Stimulated activated naive B cell treated with anti-CD40 and anti-IgM and Interleukin-4, amounts not matched to agents 10 μg/mL and 1 μg/mL and 100 μg/mL, for 72 hours (primary cell): ENCODE data around the gene CALCR.
"Not testable (repeated sequence)": the region's sequence is repeated elsewhere in the genome, so short reads cannot be mapped to it uniquely, and the experiment has no call there.

Experiments used
- ATAC-seq, 2 donors: fragments of 150-1000 bp; cut with Tn5 transposase; replicated peaks; 2 replicates each; pipeline ENCODE4 v1.10.0; 2021; ENCODE audit warnings: moderate library complexity in 1 of 2
- DNase-seq: peaks from one replicate; pipeline ENCODE4 v3.0.0; 2021
- H3K27ac Mint-ChIP-seq: one replicate; pipeline ENCODE4 v1.8.0; 2022; ENCODE audit warnings: mild to moderate bottlenecking, mixed read lengths
- H3K27me3 Mint-ChIP-seq, 2 donors: one replicate each; pipeline ENCODE4 v1.8.0; 2022; ENCODE audit warnings: mixed read lengths in 2 of 2
- H3K36me3 Mint-ChIP-seq, 2 donors: one replicate each; pipeline ENCODE4 v1.8.0; 2022; ENCODE audit warnings: mixed read lengths in 2 of 2, mild to moderate bottlenecking in 1 of 2
- H3K4me1 Mint-ChIP-seq, 2 donors: one replicate each; pipeline ENCODE4 v1.8.0; 2022; ENCODE audit warnings: mixed read lengths in 2 of 2, mild to moderate bottlenecking in 1 of 2
- H3K4me3 Mint-ChIP-seq, 2 donors: one replicate each; pipeline ENCODE4 v1.8.0; 2022; ENCODE audit warnings: mild to moderate bottlenecking in 2 of 2, mixed read lengths in 2 of 2, moderate library complexity in 1 of 2
- H3K9me3 Mint-ChIP-seq, 2 donors: one replicate each; pipeline ENCODE4 v1.8.0; 2022; ENCODE audit warnings: mixed read lengths in 2 of 2, mild to moderate bottlenecking in 1 of 2

Gene CALCR

DNA sequence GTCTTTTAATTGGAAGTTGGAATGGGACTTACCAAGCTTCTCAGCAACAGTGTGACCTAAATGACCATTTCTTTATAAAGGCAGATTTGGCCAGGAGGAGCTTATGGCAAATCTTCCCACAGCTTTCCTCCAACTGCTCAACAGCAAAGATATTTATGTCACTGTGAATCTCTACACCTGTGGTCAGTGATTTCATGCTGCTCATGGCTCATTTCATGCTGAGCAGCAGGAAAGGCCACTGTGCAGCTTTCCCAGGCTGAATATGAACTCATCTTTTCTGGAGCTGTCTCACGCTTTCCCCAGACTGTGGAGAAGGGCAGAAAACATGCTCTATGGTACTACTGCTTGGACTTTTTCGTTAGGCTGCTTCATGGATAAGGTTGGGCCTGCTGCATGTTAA, 29.8 kb downstream of the CALCR start:
- no peaks in the 10 kb centered on the region for H3K9me3 Mint-ChIP-seq
- H3K36me3 Mint-ChIP-seq, result no peaks in the 10 kb centered on the region
- DNase-seq, result no peak
- no peaks in the 10 kb centered on the region for H3K4me1 Mint-ChIP-seq
- ATAC-seq, result no peak
- peaks cover 0 to 4% of the 10 kb centered on the region in 2 donors for H3K27me3 Mint-ChIP-seq
- no peak overlapping the region for H3K4me3 Mint-ChIP-seq
- no peak overlapping the region for H3K27ac Mint-ChIP-seq

DNA sequence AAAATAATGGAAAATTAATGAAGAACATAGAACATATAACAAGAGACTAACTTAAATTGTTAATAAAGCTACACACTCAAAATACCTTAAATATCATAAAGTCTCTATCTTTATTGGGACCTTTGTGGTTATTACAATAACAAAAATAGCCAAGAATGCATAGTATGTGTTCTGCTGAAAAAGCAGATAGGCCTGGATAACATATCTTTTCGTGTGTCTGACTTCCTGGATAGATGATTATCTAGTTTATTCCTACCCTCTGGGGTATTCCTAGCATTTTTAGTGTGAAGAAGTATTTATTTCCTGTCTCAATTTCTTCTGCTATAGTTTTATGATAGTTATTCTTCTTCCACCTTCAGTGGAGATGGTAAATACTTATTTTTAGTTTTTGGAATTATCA, 36.5 kb downstream of the CALCR start:
- Mint-ChIP-seq H3K27ac (no peak overlapping the region), H3K9me3 (no peaks in the 10 kb centered on the region), H3K4me1 (no peaks in the 10 kb centered on the region), H3K36me3 (no peaks in the 10 kb centered on the region), H3K27me3 (no peaks in the 10 kb centered on the region), H3K4me3 (no peak overlapping the region)
- ATAC-seq (no peak), DNase-seq (no peak)

DNA sequence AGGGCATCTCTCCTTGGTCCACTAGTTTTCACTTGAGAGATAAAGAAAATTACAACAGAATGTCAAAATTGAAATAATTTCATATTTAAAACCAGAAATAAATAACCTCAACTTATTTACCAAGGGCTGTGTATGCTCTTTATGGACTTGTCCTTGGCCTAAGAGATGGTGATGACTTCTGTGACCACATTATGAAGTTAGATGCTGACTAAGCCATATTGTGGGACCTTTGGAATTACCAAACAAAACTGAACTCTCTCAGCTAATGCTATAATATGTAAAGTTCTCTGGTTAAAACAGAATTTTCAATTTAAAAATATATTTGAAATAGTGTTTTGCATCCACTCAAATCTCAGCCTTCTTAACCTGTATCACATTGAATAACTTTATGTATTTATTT, 38.9 kb downstream of the CALCR start:
- Mint-ChIP-seq H3K36me3 (no peaks in the 10 kb centered on the region), H3K27me3 (no peaks in the 10 kb centered on the region)

DNA sequence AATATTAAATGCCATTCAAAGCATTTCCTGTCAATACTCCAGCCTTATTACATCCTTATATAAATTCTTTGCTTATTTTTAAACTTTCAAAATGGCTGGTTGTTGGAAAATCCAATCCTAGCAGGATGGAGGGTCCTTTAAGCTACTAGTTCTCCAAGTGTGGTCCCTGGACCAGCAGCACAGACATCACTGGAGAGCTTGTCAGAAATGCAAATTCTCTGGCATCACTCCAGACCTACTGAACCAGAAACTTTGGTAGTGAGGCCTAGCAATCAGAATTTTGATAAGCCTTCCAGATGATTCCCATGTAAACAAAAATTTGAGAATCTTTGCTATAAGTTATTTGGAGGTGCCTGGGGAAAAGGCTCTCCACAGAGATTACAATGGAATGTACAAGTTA, 43.8 kb downstream of the CALCR start:
- H3K9me3 Mint-ChIP-seq, result no peaks in the 10 kb centered on the region
- DNase-seq (no peak), ATAC-seq (no peak)
- no peak overlapping the region for H3K4me3 Mint-ChIP-seq
- no peaks in the 10 kb centered on the region for H3K27me3 Mint-ChIP-seq
- H3K36me3 Mint-ChIP-seq, result no peaks in the 10 kb centered on the region
- H3K4me1 Mint-ChIP-seq, result no peaks in the 10 kb centered on the region
- H3K27ac Mint-ChIP-seq, result no peak overlapping the region

More for the DNA sequence above, 38.9 kb downstream of the CALCR start:
- ATAC-seq, result no peak
- Mint-ChIP-seq H3K9me3 (no peaks in the 10 kb centered on the region), H3K4me3 (no peak overlapping the region), H3K4me1 (no peaks in the 10 kb centered on the region), H3K27ac (no peak overlapping the region)
- no peak for DNase-seq

DNA sequence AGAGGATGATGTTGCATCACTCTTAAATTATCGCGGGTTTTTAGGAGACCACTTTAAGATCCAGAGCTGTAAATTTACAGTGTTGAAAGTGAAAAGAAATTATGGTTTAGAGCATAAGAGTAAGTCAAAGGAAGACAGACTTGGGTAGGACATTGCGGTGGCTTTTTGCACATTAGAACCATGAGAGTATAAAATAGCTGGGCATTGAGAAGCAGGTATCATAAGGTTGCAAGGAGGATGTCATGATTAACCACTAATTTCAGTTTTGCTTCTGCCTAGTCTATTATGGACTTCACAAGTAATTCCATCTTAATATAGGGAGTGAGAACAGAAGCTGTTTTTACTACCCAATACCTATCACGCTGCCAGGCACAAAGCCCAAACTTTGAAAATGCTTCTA, 57.7 kb downstream of the CALCR start:
- Mint-ChIP-seq H3K4me1 (no peaks in the 10 kb centered on the region), H3K27me3 (no peaks in the 10 kb centered on the region), H3K27ac (no peak overlapping the region), H3K4me3 (no peak overlapping the region), H3K9me3 (no peaks in the 10 kb centered on the region), H3K36me3 (no peaks in the 10 kb centered on the region)
- DNase-seq (no peak), ATAC-seq (no peak)

DNA sequence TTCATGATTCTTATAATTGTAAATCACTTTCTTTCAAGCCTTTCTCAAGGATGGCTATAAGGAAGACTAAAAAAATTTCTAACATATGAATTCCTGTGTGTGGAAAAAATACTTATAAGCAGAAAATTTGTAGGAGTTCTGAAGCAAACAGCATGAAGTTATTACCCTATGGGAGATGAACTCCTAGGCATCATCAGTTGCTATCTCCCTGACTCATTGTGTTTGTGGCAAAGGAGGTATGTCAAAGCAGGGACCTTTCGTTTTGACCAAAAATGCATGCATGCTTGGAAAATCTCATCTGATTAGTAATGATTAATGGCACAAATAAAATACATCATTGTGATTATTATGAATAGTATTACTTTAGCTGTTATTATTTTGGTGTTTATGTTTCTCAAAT, 59.4 kb downstream of the CALCR start:
- ATAC-seq (no peak), DNase-seq (no peak)
- H3K36me3 Mint-ChIP-seq, result no peaks in the 10 kb centered on the region
- no peaks in the 10 kb centered on the region for H3K27me3 Mint-ChIP-seq
- H3K9me3 Mint-ChIP-seq, result no peaks in the 10 kb centered on the region
- no peak overlapping the region for H3K4me3 Mint-ChIP-seq
- H3K4me1 Mint-ChIP-seq, result no peaks in the 10 kb centered on the region
- H3K27ac Mint-ChIP-seq, result no peak overlapping the region

DNA sequence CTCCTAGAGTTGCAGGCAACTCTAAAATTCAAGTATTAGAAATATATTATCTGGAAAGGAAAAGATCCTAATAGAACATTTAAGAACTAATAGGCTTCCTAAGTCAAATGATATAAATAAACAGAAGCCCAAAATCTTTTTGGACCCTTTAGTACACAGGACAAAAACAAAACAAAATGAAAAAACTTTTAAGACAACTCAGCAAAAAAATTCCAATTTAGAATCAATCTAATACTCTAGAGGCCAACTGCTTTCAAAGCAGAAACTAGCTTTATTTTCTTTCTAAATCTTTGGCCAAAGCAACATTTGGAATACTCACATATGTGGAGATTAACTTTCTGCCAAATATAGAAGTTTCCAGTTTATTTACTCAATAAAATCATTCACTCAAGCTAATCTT, 65.2 kb downstream of the CALCR start:
- Mint-ChIP-seq H3K27me3 (peaks cover 0 to 13% of the 10 kb centered on the region in 2 donors), H3K36me3 (no peaks in the 10 kb centered on the region), H3K9me3 (no peaks in the 10 kb centered on the region), H3K27ac (no peak overlapping the region), H3K4me3 (no peak overlapping the region), H3K4me1 (no peaks in the 10 kb centered on the region)
- ATAC-seq, result no peak
- DNase-seq, result no peak

DNA sequence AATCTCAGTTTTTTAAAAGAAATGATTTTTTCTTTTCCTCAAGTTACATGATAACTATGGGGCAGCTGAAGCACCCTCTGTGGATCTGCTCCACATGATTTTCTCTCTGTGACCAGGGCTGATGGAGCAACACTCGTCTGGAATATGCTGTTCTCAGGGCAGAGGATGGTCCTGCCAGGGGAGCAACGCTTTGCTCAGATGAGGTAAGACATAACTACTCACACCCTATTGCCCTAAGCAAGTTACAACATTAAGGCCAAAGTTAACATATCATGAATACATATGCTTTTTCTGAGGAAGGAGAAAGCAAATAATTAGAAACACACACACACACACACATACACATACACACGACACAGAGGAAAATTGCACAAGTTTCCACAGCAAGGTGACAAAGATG, 71.4 kb downstream of the CALCR start:
- Mint-ChIP-seq H3K27me3 (peaks cover 8 to 24% of the 10 kb centered on the region in 2 donors), H3K27ac (no peak overlapping the region), H3K4me1 (no peaks in the 10 kb centered on the region), H3K4me3 (no peak overlapping the region), H3K9me3 (no peaks in the 10 kb centered on the region), H3K36me3 (no peaks in the 10 kb centered on the region)
- ATAC-seq (no peak), DNase-seq (no peak)

DNA sequence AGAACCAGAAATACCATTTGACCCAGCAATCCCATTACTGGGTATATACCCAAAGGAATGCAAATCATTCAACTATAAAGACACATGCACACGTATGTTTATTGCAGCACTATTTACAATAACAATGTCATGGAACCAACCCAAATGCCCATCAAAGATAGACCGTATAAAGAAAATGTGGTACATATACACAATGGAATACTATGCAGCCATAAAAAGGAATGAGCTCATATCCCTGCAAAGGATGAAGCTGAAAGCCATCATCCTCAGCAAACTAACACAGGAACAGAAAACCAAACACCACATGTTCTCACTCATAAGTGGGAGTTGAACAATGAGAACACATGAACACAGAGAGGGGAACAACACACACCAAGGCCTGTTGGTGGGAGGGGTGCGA, 82.7 kb downstream of the CALCR start:
- DNase-seq, H3K27ac Mint-ChIP-seq, ATAC-seq: not testable (repeated sequence)

DNA sequence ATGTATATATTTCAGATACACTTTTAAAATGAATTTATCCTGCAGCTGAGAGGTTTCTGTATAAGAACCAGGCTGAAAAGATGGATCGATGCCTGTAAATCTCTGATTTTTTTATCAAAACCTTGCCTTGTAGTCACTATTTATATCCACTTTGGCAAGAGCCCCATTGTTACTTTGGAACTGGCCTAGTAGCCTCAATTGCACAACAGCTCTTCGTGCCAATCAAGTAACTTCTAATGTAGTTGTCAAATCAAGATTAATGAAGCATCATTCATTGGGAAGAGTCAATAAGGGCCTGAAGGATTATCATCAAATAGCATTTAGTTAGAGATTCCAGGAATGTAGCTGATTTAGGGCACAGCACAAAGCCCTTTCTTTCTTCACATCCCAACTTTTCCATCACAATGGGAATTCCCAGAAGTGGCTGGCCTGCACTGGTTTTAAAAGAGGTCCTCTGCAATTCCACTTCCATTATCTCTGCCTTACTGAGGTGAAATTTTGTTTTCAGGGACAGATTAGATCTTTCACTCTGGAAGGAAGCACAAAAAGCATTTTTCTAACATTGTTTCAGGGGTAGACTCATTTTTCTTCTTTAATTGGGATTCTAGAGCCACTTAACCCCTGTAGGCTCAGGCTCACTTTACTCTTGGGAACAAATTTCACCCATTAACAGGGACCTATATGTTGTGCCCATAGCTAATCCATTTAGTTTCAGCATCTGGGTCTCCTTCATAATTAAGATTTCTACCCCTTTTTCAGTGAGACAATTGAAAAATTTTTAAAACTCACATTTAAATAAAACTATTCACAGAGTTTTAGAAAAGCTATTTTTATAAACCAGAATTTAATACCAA, 97.8 kb downstream of the CALCR start:
- ATAC-seq, result no peak
- DNase-seq, result no peak
- Mint-ChIP-seq H3K9me3 (no peaks in the 10 kb centered on the region), H3K36me3 (no peaks in the 10 kb centered on the region), H3K4me3 (no peak overlapping the region), H3K27me3 (peaks cover 3 to 11% of the 10 kb centered on the region in 2 donors), H3K27ac (no peak overlapping the region), H3K4me1 (no peaks in the 10 kb centered on the region)

More for the DNA sequence above, 82.7 kb downstream of the CALCR start:
- not testable (repeated sequence) for H3K4me1 Mint-ChIP-seq, H3K9me3 Mint-ChIP-seq, H3K36me3 Mint-ChIP-seq, H3K4me3 Mint-ChIP-seq
- H3K27me3 Mint-ChIP-seq, result peaks cover 4 to 17% of the 10 kb centered on the region in 2 donors

DNA sequence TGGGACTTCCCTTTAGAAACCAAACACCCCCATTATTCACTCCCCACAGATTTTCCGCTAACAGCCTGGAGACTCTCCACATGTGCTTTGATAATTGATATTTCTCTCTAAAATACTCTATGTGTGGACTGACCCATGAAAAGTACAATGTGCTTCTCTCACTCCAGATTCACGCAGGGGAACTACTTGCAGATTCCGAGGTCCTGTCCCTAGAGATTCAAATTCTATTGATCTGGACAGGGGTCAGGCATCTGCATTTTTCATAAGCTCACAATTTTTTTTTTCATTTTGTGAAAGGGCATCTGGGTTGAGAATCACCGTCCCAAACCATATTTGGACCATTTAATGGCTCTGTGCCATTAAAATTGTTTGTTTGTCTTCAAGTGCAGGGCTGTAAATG, 98.7 kb downstream of the CALCR start:
- H3K4me1 Mint-ChIP-seq, result no peaks in the 10 kb centered on the region
- H3K27me3 Mint-ChIP-seq, result peaks cover 0 to 10% of the 10 kb centered on the region in 2 donors
- ATAC-seq (no peak), DNase-seq (no peak)
- H3K9me3 Mint-ChIP-seq, result no peaks in the 10 kb centered on the region
- no peak overlapping the region for H3K27ac Mint-ChIP-seq
- H3K4me3 Mint-ChIP-seq, result no peak overlapping the region
- H3K36me3 Mint-ChIP-seq, result no peaks in the 10 kb centered on the region

DNA sequence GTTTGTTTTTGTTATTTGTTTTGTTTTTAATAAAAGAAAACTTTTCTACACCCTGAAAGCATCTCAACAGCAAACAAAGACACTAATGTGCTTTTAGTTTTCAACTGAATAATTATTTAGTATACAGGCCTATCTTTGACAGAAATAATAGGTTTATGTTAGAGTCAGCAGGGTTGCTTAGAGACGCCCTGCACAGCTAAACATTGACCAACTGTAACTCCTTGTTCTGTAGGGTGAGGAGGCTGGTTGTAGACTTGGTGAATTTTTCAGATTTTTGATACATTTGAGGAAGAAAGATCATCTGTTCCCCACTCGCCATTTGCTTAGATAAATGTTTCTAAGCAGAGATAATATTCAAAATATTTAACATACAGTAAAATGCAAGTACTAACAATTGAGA, 103.1 kb downstream of the CALCR start:
- Mint-ChIP-seq H3K4me1 (no peaks in the 10 kb centered on the region), H3K27me3 (peaks cover 5 to 6% of the 10 kb centered on the region in 2 donors), H3K4me3 (no peak overlapping the region), H3K27ac (no peak overlapping the region), H3K36me3 (no peaks in the 10 kb centered on the region), H3K9me3 (no peaks in the 10 kb centered on the region)
- no peak for ATAC-seq
- no peak for DNase-seq

DNA sequence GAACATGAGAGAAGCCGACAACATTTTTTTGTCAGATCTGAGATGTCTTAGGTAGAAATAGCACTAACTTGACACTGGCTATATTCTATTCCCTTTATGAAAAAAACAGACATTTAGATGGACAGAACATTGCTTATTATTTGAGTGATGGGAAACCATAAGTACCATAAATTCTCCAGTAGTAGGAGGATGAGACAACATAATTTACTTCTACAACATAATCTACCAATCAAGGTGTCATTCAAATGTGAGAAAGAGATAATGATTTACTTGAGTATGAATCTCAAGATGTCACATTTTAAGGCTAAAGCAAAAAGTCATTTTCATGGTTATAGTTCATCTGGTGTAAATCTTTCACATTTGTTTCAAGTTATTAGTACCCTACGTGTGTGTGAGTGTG, 110.8 kb downstream of the CALCR start:
- Mint-ChIP-seq H3K4me3 (no peak overlapping the region), H3K4me1 (no peaks in the 10 kb centered on the region), H3K36me3 (no peaks in the 10 kb centered on the region), H3K9me3 (no peaks in the 10 kb centered on the region), H3K27me3 (peaks cover 5 to 7% of the 10 kb centered on the region in 2 donors), H3K27ac (no peak overlapping the region)
- ATAC-seq (no peak), DNase-seq (no peak)

DNA sequence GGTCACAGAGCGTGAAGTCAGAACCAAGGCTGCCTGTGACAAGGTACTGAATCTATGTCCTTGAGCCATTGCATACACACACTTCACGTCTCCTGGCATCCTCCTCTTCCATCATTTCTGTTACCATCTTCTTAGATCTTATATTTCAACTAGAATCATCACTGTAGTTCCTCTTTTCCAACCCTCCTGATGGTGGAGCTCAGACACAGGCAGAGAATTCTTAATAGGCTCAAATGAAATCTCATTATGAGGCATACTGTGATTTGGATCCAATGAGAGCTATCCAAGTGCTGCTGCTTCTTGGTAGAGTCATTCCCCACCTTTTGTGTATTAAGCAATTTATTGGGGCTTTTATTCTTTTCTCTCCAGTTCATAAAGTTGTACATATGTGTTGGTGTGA, 113.2 kb downstream of the CALCR start:
- H3K9me3 Mint-ChIP-seq, result no peaks in the 10 kb centered on the region

DNA sequence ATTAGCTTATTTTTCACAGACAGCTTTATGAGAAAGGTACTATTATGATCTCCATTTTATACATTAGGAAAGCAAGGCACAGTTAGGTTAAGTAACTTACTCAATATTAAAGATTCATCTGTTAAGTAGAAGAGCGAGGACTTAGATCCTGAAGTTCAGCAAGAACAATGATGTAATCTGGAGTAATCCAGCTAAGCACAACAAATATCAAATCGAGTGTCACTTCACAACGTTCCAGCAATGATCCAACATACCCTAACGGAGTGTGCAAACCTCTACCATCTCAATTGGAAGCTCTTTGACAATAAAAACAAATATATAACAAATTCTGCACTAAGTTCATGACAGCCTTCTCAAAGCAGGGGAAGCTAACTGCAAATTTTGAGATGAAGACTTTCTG, 121.3 kb downstream of the CALCR start:
- H3K36me3 Mint-ChIP-seq, result no peaks in the 10 kb centered on the region
- no peak overlapping the region for H3K27ac Mint-ChIP-seq
- no peak overlapping the region for H3K4me3 Mint-ChIP-seq
- no peaks in the 10 kb centered on the region for H3K4me1 Mint-ChIP-seq
- DNase-seq (no peak), ATAC-seq (no peak)
- H3K9me3 Mint-ChIP-seq, result no peaks in the 10 kb centered on the region
- peaks cover 10 to 14% of the 10 kb centered on the region in 2 donors for H3K27me3 Mint-ChIP-seq

More for the DNA sequence above, 113.2 kb downstream of the CALCR start:
- Mint-ChIP-seq H3K27ac (no peak overlapping the region), H3K4me1 (no peaks in the 10 kb centered on the region), H3K36me3 (no peaks in the 10 kb centered on the region), H3K4me3 (no peak overlapping the region), H3K27me3 (peaks cover 5 to 13% of the 10 kb centered on the region in 2 donors)
- DNase-seq (no peak), ATAC-seq (peak in 1 of 2 donors; percentile 34)
